Activated naive CD4-positive, alpha-beta T cell treated with anti-CD3 and anti-CD28 coated beads, Interleukin-2, amount 50 U/mL, for 72 hours (primary cell): Measurements from ENCODE around the gene NINL. TPM values are rescaled to one million over a fixed set of nuclear protein-coding genes. Genes with fewer than 3 reads are reported as not detected.
"Not testable (repeated sequence)": the region's sequence is repeated elsewhere in the genome, so short reads cannot be mapped to it uniquely, and the experiment has no call there.

Experiments used
- ATAC-seq, 2 donors: fragments of 150-1000 bp; cut with Tn5 transposase; 2 replicates each; pipeline ENCODE4 v1.10.0; 2021; ENCODE audit warnings: mild to moderate bottlenecking in 2 of 2, moderate library complexity in 2 of 2
- DNase-seq, 2 donors: peaks; one replicate each; pipeline ENCODE4 v3.0.0; 2021 to 2022; ENCODE audit warnings: low spot score in 2 of 2
- H3K27ac Mint-ChIP-seq, 2 donors: one replicate each; pipeline ENCODE4 v1.8.0; 2022; ENCODE audit warnings: mild to moderate bottlenecking in 2 of 2, mixed read lengths in 2 of 2
- H3K36me3 Mint-ChIP-seq, 2 donors: one replicate each; pipeline ENCODE4 v1.8.0; 2022; ENCODE audit warnings: mixed read lengths in 2 of 2
- H3K9me3 Mint-ChIP-seq, 2 donors: one replicate each; pipeline ENCODE4 v1.8.0; 2022; ENCODE audit warnings: mixed read lengths in 2 of 2
- total RNA-seq, 2 donors: library from RNA; stranded (reverse); gene quantifications; one replicate each; pipeline ENCODE4 v1.2.3, GENCODE V29; 2022

The NINL gene
- total RNA-seq, 2 donors from 2014 or later: 3.2 to 5.5 TPM

DNA sequence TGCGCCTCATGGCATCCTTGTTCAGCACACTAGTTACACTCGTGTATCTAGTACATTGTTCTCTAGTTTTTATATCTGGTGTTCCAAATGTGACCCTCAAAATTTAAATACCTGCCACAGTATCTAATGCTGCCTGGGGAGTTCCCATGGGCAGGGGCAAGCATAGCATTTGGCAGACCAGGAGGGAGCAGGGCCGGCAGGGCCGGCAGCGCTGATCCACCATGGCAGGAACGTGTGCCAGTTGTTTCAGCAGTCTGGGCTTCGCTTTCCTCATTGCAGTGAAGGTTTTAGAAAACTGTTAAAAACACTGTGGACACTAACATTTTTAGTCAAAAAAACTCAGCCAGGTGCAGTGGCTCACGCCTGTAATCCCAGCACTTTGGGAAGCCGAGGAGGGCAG, 19.3 kb upstream of the NINL start:
- no peaks in the 10 kb centered on the region for H3K36me3 Mint-ChIP-seq
- no peak for ATAC-seq
- no peak overlapping the region for H3K27ac Mint-ChIP-seq
- H3K9me3 Mint-ChIP-seq: no peaks in the 10 kb centered on the region
- DNase-seq: no peak

DNA sequence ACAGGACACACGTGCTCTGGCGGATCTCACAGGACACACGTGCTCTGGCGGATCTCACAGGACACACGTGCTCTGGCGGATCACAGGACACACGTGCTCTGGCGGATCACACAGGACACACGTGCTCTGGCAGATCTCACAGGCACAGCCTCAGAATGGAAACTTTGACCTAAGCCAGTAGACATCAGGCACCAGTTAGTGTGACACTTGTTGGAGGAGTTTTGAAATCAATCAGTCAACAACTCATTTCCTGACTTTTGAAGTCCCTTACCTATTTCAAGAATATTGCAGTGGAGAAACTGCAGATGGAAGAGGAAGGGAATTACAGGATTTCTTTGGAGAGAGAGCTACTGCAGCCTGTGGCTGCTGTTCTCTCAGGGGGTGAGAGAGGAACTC, 17.6 kb upstream of the NINL start:
- not testable (repeated sequence) for H3K9me3 Mint-ChIP-seq, H3K36me3 Mint-ChIP-seq, DNase-seq
- peak; percentile 84 to 94 for ATAC-seq
- H3K27ac Mint-ChIP-seq: peak overlapping the region in 1 of 2 donors; percentile 22

DNA sequence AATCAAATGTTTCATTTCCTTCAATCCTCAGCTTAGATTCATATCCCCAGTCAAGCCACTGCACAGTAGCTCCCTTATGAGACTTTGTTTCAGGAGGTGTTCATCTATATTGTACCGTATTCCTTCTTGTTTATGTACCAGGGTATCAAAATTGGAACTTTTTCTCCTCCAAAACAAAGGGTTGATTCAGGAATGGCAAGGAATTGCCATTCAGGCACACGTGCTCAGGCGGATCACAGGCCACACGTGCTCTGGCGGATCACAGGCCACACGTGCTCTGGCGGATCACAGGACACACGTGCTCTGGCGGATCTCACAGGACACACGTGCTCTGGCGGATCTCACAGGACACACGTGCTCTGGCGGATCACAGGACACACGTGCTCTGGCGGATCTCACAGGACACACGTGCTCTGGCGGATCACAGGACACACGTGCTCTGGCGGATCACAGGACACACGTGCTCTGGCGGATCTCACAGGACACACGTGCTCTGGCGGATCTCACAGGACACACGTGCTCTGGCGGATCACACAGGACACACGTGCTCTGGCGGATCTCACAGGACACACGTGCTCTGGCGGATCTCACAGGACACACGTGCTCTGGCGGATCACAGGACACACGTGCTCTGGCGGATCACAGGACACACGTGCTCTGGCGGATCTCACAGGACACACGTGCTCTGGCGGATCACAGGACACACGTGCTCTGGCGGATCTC, 17.0 kb upstream of the NINL start:
- not testable (repeated sequence) for H3K27ac Mint-ChIP-seq, H3K36me3 Mint-ChIP-seq, DNase-seq, ATAC-seq, H3K9me3 Mint-ChIP-seq

DNA sequence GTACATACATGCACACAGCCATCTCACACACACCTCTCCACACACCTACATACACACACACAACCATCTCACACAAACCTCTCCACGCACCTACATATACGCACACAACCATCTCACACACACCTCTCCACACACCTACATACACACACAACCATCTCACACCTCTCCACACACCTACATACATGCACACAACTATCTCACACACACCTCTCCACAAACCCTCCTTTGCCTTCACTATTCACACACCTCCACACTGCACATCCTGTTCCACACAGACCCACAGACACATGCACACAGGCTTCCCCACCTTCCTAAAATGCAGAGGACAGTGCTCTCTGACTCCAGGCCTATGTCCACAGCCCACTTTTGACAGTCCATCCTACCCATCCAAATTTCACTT, 16.3 kb upstream of the NINL start:
- H3K36me3 Mint-ChIP-seq: no peaks in the 10 kb centered on the region
- DNase-seq (no peak), ATAC-seq (no peak)
- no peaks in the 10 kb centered on the region for H3K9me3 Mint-ChIP-seq
- H3K27ac Mint-ChIP-seq: no peak overlapping the region

DNA sequence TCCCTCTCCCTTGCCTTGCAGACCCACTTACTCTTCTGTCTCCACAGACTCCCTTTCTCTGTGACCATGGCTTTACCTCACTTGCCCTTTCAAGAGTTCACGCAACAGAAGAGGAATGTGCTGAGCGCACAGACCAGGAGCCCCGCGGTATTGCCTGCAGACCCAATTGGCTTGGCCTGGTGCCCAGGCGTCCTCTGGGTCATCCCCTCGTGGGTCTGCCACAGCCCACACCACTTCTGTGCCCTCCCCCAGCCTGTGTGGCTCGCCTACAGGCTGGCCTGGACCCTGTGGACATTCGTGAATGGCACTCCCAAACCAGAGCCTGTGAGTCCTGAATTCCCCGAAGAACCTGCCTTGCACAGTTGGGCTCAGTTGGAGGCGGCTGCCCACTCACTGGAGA, 15.3 kb upstream of the NINL start:
- no peak for ATAC-seq
- no peaks in the 10 kb centered on the region for H3K36me3 Mint-ChIP-seq
- no peak for DNase-seq
- H3K27ac Mint-ChIP-seq: no peak overlapping the region
- H3K9me3 Mint-ChIP-seq: no peaks in the 10 kb centered on the region

DNA sequence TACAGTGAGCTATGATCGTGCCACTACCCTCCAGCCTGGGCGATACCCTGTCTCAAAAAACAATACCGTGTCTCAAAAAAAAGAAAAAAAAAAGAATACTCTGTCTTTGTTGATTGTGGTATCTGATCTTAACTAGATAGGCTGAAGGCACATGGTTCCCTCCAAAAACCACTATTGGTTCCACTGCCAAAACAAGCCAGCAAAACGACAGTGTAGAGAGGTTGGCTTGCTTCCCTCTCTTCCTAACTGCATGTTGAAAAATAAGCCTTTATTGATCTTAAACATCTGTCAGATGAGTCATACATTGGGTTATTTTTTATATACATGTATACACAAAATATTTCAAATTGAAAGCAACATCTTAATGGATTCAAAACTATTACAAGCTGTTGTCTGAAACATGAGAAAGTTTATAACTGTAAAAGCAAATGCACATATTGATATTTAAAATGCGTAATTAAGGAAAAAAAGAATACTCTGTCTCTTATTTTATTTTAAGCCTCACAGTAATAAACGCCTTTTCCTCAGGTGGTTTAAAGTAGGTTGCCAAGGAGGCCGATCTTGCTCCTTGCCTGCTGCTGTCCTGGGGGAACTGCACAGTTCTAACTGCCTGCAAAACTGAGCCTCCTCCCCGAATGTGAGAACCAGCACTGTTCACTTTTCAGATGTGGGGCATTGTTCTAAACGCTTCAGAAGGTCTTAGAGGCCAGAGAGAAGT, 7.0 kb upstream of the NINL start:
- DNase-seq (no peak), ATAC-seq (no peak)
- Mint-ChIP-seq H3K9me3 (no peaks in the 10 kb centered on the region), H3K36me3 (no peaks in the 10 kb centered on the region), H3K27ac (no peak overlapping the region)

DNA sequence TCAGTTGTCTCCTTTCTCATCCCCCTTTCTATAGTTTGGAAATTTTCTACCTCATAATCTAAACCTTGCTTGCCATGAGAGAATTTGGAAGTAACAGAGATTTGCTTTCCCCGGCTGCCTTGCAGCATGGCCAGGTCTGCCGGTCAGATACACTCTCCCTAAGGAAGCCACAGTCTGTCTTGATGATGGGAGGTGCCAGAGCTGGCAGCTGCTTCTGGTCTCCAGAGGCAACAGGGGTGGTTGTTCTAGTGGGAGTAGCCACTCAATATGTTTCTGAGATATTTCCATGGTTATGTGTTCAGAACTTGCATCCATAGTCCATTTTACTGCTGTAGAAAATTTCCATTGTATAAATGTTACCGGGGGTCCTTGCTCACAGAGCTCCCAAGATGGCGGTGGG, 5.4 kb upstream of the NINL start:
- not testable (repeated sequence) for H3K9me3 Mint-ChIP-seq, H3K36me3 Mint-ChIP-seq, H3K27ac Mint-ChIP-seq, ATAC-seq, DNase-seq

DNA sequence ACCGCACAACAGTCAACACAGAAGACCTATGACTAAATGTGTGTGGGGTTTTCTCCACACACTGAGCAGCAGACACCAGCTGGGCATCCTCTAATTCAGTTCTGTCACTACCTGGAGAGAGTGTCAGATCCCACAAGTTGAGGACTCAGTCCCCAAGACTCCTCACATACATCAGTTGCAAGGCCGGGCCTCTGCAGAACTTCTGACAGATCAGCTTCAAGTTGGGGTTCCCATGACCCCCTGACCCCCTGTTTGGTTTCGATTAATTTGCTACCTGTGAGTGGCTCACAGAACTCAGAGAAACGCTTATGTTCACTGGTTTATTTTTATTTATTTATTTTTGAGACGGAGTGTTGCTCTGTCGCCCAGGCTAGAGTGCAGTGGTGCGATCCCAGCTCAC, 3.2 kb upstream of the NINL start:
- peaks cover 0 to 6% of the 10 kb centered on the region in 2 donors for H3K36me3 Mint-ChIP-seq
- no peaks in the 10 kb centered on the region for H3K9me3 Mint-ChIP-seq
- DNase-seq: no peak
- H3K27ac Mint-ChIP-seq: no peak overlapping the region
- no peak for ATAC-seq

DNA sequence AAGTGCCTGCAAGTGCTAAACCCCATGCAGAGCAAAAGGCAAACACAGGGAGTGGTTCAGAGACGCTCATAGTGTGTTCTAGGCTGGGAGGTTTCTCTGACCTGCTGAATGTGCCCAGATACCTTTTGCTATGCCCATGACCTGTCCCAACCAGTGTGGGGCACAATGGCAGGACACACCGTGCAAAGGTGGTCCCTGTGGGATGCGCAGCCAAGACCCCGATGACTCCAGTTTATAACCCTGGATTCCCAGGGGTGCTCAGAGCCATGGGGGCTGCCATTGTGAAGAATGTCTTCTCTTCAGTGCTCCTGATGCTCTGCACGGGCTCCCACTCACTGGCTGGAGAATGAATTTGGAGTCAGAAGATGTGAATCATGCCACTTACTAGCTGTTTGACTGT, 2.2 kb upstream of the NINL start:
- Mint-ChIP-seq H3K9me3 (no peaks in the 10 kb centered on the region), H3K36me3 (peaks cover 0 to 6% of the 10 kb centered on the region in 2 donors), H3K27ac (no peak overlapping the region)
- no peak for DNase-seq
- ATAC-seq: peak in 1 of 2 donors; percentile 42

DNA sequence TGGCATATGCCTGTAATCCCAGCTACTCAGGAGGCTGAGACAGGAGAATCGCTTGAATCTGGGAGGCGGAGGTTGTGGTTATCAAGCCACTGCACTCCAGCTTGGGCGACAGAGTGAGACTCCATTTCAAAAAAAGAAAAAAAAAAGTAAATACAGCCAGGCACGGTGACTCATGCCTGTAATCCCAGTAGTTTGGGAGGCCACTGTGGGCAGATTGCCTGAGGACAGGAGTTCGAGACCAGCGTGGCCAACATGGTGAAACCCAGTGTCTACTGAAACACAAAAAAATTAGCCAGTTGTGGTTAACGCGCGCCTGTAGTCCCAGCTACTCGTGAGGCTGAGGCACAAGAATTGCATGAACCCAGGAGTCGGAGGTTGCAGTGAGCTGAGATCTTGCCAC, 1.5 kb upstream of the NINL start:
- DNase-seq (no peak), ATAC-seq (no peak)
- Mint-ChIP-seq H3K36me3 (peaks cover 0 to 6% of the 10 kb centered on the region in 2 donors), H3K9me3 (no peaks in the 10 kb centered on the region), H3K27ac (no peak overlapping the region)

DNA sequence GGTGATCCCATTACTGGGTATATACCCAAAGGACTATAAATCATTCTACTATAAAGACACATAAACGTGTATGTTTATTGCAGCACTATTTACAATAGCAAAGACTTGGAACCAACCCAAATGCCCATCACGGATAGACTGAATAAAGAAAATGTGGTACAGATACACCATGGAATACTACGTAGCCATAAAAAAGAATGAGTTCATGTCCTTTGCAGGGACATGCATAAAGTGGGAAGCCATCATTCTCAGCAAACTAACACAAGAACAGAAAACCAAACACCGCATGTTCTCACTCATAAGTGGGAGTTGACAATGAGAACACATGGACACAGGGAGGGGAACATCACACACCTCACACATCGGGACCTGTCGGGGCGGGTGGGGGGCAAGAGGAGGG, 1.7 kb downstream of the NINL start:
- H3K9me3 Mint-ChIP-seq, H3K36me3 Mint-ChIP-seq, ATAC-seq, DNase-seq: not testable (repeated sequence)
- peak overlapping the region in 1 of 2 donors; percentile 36 for H3K27ac Mint-ChIP-seq

DNA sequence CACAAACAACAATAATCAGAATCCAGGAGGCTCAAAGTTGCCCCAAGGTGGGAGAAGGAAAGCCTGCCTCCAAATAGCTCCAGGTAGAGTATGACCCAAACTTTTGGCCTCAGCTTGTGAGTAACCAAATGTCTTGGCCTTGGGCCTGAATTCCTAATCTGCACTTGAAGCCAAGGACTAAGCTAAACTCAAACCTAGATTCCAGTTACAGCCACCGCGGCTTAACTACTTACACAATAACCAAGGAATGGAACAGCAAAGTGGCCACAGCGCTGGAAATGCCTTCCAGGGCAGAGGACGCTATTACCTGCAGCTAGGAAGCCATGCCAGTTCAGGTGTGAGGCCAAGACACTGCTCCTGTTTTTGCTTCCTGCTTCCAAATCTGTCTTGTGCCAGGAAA, 4.6 kb downstream of the NINL start:
- no peak overlapping the region for H3K27ac Mint-ChIP-seq
- DNase-seq: no peak
- peaks cover 0 to 6% of the 10 kb centered on the region in 2 donors for H3K36me3 Mint-ChIP-seq
- no peaks in the 10 kb centered on the region for H3K9me3 Mint-ChIP-seq
- ATAC-seq: no peak

DNA sequence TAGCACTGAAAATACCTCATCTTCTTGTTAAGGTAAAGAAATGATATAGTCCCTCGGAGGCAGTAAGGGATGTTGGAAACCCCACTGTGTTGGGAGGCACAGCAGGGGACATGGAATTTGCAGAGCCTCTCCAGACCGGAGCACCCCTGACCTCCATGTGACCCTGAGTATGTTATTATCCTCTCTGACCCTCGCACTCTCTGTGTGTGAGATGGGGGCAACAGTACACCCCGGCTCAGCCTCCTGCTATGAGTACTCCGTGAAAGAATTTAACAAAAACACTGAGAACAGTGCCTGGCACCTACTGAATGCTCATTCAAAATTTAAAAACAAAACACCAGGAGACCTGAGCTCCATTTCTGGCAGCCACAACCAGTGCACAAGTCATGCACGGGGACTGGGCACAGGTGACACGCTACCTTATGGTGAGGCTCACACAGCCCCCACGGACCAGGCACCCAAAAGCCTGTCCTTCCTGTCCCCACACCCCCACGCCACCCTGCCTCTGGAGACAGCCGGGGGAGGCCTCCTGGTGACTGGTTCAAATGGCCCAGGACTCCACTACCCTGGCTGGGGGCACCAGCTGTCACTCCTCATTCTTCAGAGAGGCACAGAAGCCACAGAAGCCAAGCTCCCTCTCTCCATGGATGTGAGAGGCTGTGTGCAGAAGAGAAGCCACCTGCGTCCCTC, 6.1 kb downstream of the NINL start:
- Mint-ChIP-seq H3K9me3 (no peaks in the 10 kb centered on the region), H3K27ac (no peak overlapping the region), H3K36me3 (no peaks in the 10 kb centered on the region)
- DNase-seq (no peak), ATAC-seq (no peak)

DNA sequence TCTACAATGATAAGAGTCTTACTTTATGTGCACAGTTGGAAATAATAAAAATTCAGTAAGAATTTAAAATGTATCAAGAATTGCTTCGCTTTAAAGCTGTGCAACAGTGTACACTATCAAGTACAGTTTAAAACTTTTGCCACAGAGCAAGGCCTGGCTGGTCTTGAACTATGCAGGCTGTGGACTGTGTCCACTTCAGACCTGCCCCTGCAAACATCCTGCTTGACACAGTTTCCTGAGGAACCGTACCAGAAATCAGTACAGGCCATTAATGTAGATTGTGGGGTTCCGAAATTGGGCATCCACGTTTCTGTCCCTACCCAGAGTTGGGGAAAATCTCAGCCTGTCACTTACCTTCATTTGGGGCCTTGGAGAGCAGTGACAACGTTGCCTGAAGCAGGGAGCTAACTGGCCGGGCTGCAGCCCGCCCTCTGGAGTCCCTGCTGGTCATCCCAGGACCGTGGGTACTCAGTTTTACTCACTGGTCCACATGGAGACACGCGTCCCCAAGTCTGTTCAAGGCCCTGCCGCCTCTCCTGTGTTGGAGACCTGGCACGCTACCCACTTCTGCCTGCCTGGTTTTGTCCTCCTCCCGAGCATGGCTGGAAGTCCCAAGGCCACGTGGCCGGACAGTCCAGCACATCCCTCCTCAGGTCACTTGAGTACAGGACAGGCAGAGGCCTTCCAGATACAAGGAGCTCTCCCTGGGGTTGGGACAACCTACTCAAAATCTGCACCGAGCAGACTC, 8.4 kb downstream of the NINL start:
- H3K9me3 Mint-ChIP-seq: no peaks in the 10 kb centered on the region
- no peaks in the 10 kb centered on the region for H3K36me3 Mint-ChIP-seq
- no peak overlapping the region for H3K27ac Mint-ChIP-seq
- DNase-seq (no peak), ATAC-seq (no peak)

DNA sequence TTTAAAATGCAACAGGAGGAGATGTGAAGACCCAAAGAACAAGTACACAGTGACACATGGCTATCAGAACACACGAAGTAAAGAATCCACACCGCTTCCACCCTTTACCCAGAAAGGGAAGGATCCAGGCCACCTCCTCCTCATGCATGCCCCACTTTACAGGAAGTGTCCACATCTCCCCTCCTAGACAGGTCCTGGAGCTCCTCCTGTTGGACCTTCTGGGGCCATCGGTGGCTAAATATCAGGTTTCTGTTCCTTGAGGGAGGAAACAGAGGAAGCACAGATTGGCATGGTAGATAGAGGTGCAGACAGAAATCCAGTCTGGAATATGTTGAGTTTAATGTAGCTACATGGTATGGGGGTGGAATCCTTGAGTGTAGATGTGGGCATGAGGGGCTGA, 10.9 kb downstream of the NINL start:
- ATAC-seq: no peak
- DNase-seq: no peak
- Mint-ChIP-seq H3K36me3 (no peaks in the 10 kb centered on the region), H3K9me3 (no peaks in the 10 kb centered on the region), H3K27ac (no peak overlapping the region)

DNA sequence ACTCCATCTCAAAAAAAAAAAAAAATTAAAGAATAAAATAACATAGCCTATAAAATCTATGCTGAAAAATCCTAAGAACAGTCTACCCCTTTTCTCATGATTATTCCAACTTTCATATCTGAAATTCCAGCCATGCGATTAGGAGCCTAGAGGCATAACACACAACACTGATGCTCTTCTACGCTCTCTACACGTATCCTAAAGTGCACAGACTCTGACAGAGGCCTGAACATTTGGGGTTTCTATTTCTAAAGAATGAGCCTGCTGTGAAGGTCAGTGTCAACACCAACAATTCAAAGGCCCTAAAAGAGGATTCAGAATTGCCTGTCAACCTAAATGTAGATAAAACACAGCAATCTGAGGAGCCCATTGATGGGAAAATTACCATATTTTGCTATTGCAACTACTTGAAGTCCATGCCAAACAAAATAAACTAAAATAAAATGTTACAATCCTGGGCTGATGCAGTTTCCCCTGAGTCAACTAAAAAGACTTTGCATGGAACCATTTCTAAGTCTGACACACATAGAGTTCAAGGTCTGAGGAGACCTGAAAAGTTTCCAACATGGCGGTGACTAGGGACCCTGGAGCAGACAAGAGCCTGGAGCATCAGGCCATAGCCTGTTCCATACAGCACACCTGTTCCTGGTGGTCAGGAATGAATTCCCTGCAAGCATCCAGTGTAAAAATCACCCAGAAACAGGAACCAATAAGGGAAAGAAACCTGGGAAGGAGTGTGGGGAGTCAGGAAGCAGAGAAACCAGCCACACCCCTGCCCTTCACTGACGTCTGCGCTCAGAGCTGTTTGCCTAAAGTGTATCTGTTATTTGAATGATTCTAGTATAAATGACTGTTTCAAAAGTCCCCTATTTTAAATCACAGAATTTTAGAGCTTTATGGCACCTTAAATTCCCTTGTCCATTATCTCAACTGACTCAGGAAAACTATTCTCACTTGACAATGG, 11.8 kb downstream of the NINL start:
- no peaks in the 10 kb centered on the region for H3K9me3 Mint-ChIP-seq
- ATAC-seq (no peak), DNase-seq (no peak)
- H3K27ac Mint-ChIP-seq: no peak overlapping the region
- H3K36me3 Mint-ChIP-seq: no peaks in the 10 kb centered on the region
